Esophagus squamous epithelium (tissue), 5 donors: ENCODE results near the gene PPP1R37. TPM values are rescaled to one million over a fixed set of nuclear protein-coding genes. Genes with fewer than 3 reads are reported as not detected.

Experiments
- DNase-seq: peaks from one replicate; lab custom pipeline; 2025; lab: John Stamatoyannopoulos, UW
- H3K27ac ChIP-seq, 4 donors: fragments of 200-600 bp; sonication (generic); one replicate each; pipeline ENCODE4 v1.5.1; 2016 to 2019; ENCODE audit warnings: mild to moderate bottlenecking in 1 of 4
- H3K27me3 ChIP-seq, 4 donors: fragments of 200-600 bp; sonication (generic); 1 replicate in 3 of 4; 2 replicates in 1 of 4; pipeline versions ENCODE4 v1.5.1 to v1.6.0; 2017 to 2021; ENCODE audit warnings: antibody characterized with exemption in 1 of 4
- H3K36me3 ChIP-seq, 3 donors: fragments of 200-600 bp; sonication (generic); one replicate each; pipeline ENCODE4 v1.5.1; 2016 to 2019
- H3K4me1 ChIP-seq, 3 donors: fragments of 200-600 bp; sonication (generic); one replicate each; pipeline ENCODE4 v1.5.1; 2017 to 2019
- H3K4me3 ChIP-seq, 4 donors: fragments of 200-600 bp; sonication (generic); 1 replicate in 3 of 4; 2 replicates in 1 of 4; pipeline ENCODE4 v1.5.1; 2016 to 2019; ENCODE audit warnings: mild to moderate bottlenecking in 2 of 4, moderate library complexity in 1 of 4
- H3K9me3 ChIP-seq, 3 donors: fragments of 200-600 bp; sonication (generic); one replicate each; pipeline ENCODE4 v1.5.1; 2016 to 2019
- POLR2A ChIP-seq, 4 donors: fragments of 450-650 bp; IDR thresholded peaks; one replicate each; pipeline ENCODE4 v1.6.1; 2017; ENCODE audit warnings: antibody characterized with exemption in 4 of 4, mild to moderate bottlenecking in 4 of 4, moderate library complexity in 3 of 4
- WGBS, 2 donors: methylation state at CpG; one replicate each; pipeline ENCODE4 v1.1.5; 2018; 5-methylcytosine and 5-hydroxymethylcytosine counted together
- intact Hi-C: fragments of 100-400 bp; cut with DNase I; formaldehyde crosslinking; loops from one replicate; pipeline ENCODE4 v1.15.0; 2022
- total RNA-seq, 4 donors: library from RNA; depleted of rRNA; stranded (reverse); fragments of >200 nt; gene quantifications; one replicate each; pipeline ENCODE4 v1.1.0, GENCODE V29; 2016
- TF ChIP-seq, protein P1 (sequence below), 6 experiments: fragments of 450-650 bp in 4 of 6; fragments of 200-600 bp in 2 of 6; sonication (generic) in 2 of 6; IDR thresholded peaks; one replicate each; pipeline ENCODE4 v1.5.1; 2016 to 2019; ENCODE audit warnings: antibody characterized with exemption in 6 of 6, mild to moderate bottlenecking in 4 of 6, moderate library complexity in 4 of 6
- donor health status: DM: yes; HTN: yes; CAD: no.

PPP1R37 gene
- total RNA-seq, 4 donors from 2014 or later: 25.1 to 35.5 (median 30.8) TPM

DNA sequence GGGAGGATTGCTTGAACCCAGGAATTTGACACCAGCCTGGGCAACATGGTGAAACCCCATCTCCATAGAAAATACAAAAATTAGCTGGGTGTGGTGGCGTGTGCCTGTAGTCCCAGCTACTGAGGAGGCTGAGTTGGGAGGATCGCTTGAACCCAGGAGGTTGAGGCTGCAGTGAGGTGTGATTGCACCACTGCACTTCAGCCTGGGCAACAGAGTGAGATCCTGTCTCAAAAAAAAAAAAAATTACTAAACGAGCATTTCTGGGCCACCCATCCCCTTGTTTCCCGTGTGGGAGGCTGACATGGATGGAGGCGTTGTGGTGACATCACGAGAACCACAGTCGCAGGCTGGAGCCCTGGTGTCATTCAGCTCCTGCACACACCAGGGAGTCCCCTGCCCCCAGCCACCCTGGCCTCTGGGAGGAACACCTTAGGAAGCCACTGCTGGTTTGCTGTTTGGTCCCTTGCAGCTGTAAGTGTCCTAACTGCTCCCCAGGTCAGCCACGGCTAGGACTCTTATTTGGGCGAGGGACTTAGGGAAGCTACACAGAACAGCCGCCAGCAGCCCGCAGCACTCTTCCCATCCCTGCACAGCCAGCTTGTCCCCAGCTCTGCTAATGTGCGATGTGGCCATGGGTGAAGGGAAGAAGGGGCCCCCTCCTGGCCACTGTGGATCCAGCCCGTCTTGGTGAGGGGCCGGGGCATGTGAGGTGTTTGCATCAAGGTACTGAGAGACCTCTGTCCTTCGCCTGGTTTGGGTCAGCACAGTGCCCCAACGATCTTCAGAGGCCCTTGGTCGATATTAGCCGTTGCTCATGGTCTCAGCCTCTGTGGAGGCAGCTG lies 55.1 kb downstream of the PPP1R37 start:
- Histone ChIP-seq H3K27me3 (peaks cover 0 to 33% (median 3%) of the 10 kb centered on the region in 4 donors), H3K27ac (no peak overlapping the region), H3K4me3 (no peak overlapping the region), H3K4me1 (peaks cover 17 to 28% (median 21%) of the 10 kb centered on the region in 3 donors), H3K9me3 (no peaks in the 10 kb centered on the region), H3K36me3 (peaks cover 11 to 58% (median 14%) of the 10 kb centered on the region in 3 donors)
- TF ChIP-seq, protein P1, sequence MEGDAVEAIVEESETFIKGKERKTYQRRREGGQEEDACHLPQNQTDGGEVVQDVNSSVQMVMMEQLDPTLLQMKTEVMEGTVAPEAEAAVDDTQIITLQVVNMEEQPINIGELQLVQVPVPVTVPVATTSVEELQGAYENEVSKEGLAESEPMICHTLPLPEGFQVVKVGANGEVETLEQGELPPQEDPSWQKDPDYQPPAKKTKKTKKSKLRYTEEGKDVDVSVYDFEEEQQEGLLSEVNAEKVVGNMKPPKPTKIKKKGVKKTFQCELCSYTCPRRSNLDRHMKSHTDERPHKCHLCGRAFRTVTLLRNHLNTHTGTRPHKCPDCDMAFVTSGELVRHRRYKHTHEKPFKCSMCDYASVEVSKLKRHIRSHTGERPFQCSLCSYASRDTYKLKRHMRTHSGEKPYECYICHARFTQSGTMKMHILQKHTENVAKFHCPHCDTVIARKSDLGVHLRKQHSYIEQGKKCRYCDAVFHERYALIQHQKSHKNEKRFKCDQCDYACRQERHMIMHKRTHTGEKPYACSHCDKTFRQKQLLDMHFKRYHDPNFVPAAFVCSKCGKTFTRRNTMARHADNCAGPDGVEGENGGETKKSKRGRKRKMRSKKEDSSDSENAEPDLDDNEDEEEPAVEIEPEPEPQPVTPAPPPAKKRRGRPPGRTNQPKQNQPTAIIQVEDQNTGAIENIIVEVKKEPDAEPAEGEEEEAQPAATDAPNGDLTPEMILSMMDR (IDR thresholded peaks at IDR 0.05): no peak
- TF ChIP-seq POLR2A (IDR thresholded peaks at IDR 0.05): no peak
- DNase-seq: no peak
- intact Hi-C loops: no loop called here
- 80 to 88% methylated on average over 11 to 13 of the region's 18 CpGs for WGBS, 2 donors

DNA sequence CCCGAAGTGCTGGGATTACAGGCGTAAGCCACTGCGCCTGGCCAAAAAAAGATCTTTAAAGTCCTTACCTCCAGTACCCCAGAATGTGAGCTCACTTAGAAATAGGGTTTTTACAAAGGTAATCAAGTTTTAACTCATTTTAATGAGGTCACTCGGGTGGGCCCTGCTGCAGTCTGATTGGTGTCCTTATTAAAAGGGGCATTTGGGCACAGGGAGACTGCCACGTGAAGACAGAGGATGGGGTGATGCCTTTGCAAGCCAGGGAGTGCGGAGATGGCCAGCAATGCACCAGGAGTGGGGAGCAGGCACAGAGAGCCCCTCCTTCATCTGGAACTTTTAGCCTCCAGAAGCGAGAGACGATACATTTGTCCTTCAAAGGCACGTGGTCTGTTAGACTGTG lies 56.1 kb downstream of the PPP1R37 start:
- Histone ChIP-seq H3K9me3 (no peaks in the 10 kb centered on the region), H3K4me1 (peaks cover 28 to 39% (median 32%) of the 10 kb centered on the region in 3 donors), H3K27ac (no peak overlapping the region), H3K36me3 (peaks cover 10 to 48% (median 14%) of the 10 kb centered on the region in 3 donors), H3K4me3 (no peak overlapping the region), H3K27me3 (peaks cover 0 to 44% (median 3%) of the 10 kb centered on the region in 4 donors)
- TF ChIP-seq POLR2A (IDR thresholded peaks at IDR 0.05): no peak
- TF ChIP-seq, protein P1 (IDR thresholded peaks at IDR 0.05): no peak
- WGBS, 2 donors: 84 to 89% methylated on average over 8 to 9 of the region's 9 CpGs
- intact Hi-C loops: no loop called here
- no peak for DNase-seq

DNA sequence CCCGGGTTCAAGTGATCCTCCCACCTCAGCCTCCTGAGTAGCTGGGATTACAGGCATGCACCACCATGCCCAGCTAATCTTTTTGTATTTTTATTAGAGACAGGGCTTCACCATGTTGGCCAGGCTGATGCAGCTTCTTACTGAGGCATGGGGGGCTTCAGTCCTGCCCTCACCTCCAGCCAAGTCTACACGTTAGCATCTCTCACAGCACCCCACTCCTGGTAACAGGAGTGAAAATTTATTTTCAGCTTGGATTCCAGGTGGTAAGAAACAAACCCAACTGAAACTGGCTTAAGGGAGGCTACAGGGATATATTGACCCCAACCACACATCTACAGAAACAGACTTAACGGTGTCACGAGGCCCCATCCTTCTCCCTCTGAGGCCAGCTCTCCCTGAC lies 57.2 kb downstream of the PPP1R37 start:
- peaks cover 0 to 51% (median 3%) of the 10 kb centered on the region in 4 donors for H3K27me3 ChIP-seq
- no peak overlapping the region for H3K4me3 ChIP-seq
- peaks cover 3 to 37% (median 12%) of the 10 kb centered on the region in 3 donors for H3K36me3 ChIP-seq
- DNase-seq: no peak
- H3K27ac ChIP-seq: no peak overlapping the region
- WGBS, 2 donors: 85 to 89% methylated on average over 4 of the region's 4 CpGs
- no peaks in the 10 kb centered on the region for H3K9me3 ChIP-seq
- intact Hi-C loops: no loop called here
- no peak for TF ChIP-seq POLR2A (IDR thresholded peaks at IDR 0.05)
- TF ChIP-seq, protein P1 (IDR thresholded peaks at IDR 0.05): no peak
- H3K4me1 ChIP-seq: peaks cover 32 to 49% (median 33%) of the 10 kb centered on the region in 3 donors

DNA sequence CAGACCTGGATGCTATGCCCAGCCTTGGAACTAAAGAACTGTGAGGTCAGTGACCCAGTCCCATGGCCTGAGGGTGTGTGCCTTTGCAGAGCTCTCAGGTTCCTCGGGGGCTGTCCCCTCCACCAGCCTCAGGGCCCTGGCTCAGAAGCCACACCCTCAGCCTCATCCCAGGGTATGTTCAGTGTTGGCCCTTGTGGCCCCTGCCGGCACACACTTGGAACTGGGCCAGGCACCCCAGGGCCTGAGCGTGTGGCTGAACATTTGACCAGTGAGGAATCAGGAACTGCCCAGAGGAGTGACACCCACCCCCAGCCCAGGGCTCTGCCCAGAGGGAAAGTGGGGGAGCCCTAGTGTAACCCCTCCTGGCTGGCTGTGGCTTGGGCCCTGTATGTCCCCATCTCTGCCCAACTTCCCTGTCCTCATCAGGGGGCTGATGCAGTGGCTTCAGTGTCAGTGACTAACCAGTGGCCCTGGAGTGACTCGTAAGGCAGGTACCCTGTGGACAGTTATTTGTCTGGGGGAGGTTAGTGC lies 57.8 kb downstream of the PPP1R37 start:
- intact Hi-C loops: no loop called here
- TF ChIP-seq, protein P1 (IDR thresholded peaks at IDR 0.05): no peak
- no peak for TF ChIP-seq POLR2A (IDR thresholded peaks at IDR 0.05)
- Histone ChIP-seq H3K4me1 (peaks cover 33 to 53% (median 33%) of the 10 kb centered on the region in 3 donors), H3K9me3 (no peaks in the 10 kb centered on the region), H3K27ac (no peak overlapping the region), H3K27me3 (peaks cover 0 to 51% (median 3%) of the 10 kb centered on the region in 4 donors), H3K36me3 (peaks cover 0 to 31% (median 6%) of the 10 kb centered on the region in 3 donors), H3K4me3 (no peak overlapping the region)
- 41% methylated on average over 3 of the region's 4 CpGs; no CpG with 5 or more reads in 1 of the 2 donors for WGBS, 2 donors
- no peak for DNase-seq

DNA sequence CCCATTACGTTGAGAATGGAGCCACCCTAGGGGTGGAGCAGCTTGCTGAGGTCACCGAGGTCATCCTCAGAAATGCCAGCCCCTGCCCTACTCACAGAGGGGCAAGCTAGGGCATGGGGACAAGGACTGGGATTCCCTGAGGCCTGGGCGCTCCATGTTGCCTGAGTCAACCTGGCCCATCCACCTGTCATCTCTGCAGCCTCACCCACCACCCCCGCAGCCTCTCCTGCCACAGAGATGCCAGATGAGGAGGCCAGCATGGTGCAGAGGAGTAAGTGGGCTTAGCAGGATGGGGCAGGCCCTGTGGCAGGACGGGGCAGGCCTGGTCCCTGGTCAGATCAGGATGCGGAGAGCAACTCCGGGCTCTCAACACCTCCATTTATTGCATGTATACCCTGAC lies 58.3 kb downstream of the PPP1R37 start:
- Histone ChIP-seq H3K36me3 (peaks cover 0 to 26% (median 4%) of the 10 kb centered on the region in 3 donors), H3K4me1 (peaks cover 38 to 58% (median 38%) of the 10 kb centered on the region in 3 donors), H3K27me3 (peaks cover 0 to 51% (median 3%) of the 10 kb centered on the region in 4 donors), H3K9me3 (no peaks in the 10 kb centered on the region), H3K27ac (no peak overlapping the region), H3K4me3 (no peak overlapping the region)
- TF ChIP-seq, protein P1 (IDR thresholded peaks at IDR 0.05): no peak
- TF ChIP-seq POLR2A (IDR thresholded peaks at IDR 0.05): no peak
- WGBS, 2 donors: 59% methylated on average over 3 of the region's 7 CpGs; no CpG with 5 or more reads in 1 of the 2 donors
- no peak for DNase-seq
- intact Hi-C loops: no loop called here
